DOHH2 (cell line): ENCODE data around the gene MOV10.

ENCODE experiments used
- H3F3A ChIP-seq: fragments of 200-600 bp; sonication (generic), shearing (Covaris generic); 2 replicates; pipeline ENCODE4 v1.6.0; 2016; ENCODE audit warnings: antibody characterized with exemption, mild to moderate bottlenecking; ENCODE audit not compliant: control insufficient read depth, insufficient read depth
- H3K27ac ChIP-seq: fragments of 200-600 bp; sonication (generic); 2 replicates; pipeline ENCODE4 v1.5.1; 2014; ENCODE audit warnings: low read depth, mild to moderate bottlenecking, low read length, moderate library complexity
- H3K27me3 ChIP-seq: fragments of 200-600 bp; sonication (generic); 2 replicates; pipeline ENCODE4 v1.6.1; 2014; ENCODE audit warnings: mild to moderate bottlenecking, low read length, mixed read lengths; ENCODE audit not compliant: control insufficient read depth
- H3K36me3 ChIP-seq: fragments of 200-600 bp; sonication (generic); 2 replicates; pipeline ENCODE4 v1.6.1; 2014; ENCODE audit warnings: mild to moderate bottlenecking, low read length, moderate library complexity, mixed read lengths; ENCODE audit not compliant: control insufficient read depth
- H3K4me1 ChIP-seq: fragments of 200-600 bp; sonication (generic); 2 replicates; pipeline ENCODE4 v1.6.1; 2014; ENCODE audit warnings: mild to moderate bottlenecking, low read length, mixed read lengths; ENCODE audit not compliant: control insufficient read depth
- H3K4me2 ChIP-seq: fragments of 200-600 bp; sonication (generic); 2 replicates; pipeline ENCODE4 v1.6.0; 2014; ENCODE audit warnings: mild to moderate bottlenecking, low read length, moderate library complexity
- H3K4me3 ChIP-seq: fragments of 200-600 bp; sonication (generic); 2 replicates; pipeline ENCODE4 v1.5.1; 2014; ENCODE audit warnings: mild to moderate bottlenecking, low read length, mixed read lengths
- H3K79me2 ChIP-seq: fragments of 200-600 bp; sonication (generic); 2 replicates; pipeline ENCODE4 v1.6.1; 2014; ENCODE audit warnings: mild to moderate bottlenecking, low read length, mixed read lengths; ENCODE audit not compliant: control insufficient read depth
- H3K9me2 ChIP-seq: fragments of 200-600 bp; sonication (generic); replicated peaks from 2 replicates; pipeline ENCODE4 v1.6.1; 2014; ENCODE audit warnings: mild to moderate bottlenecking, low read length, mixed read lengths; ENCODE audit not compliant: control insufficient read depth
- H3K9me3 ChIP-seq: fragments of 200-600 bp; sonication (generic); 2 replicates; pipeline ENCODE4 v1.6.1; 2014; ENCODE audit warnings: antibody characterized with exemption, low read length, mixed read lengths; ENCODE audit not compliant: control insufficient read depth, insufficient read depth
- H4K20me1 ChIP-seq: fragments of 200-600 bp; sonication (generic); 2 replicates; pipeline ENCODE4 v1.6.0; 2014; ENCODE audit warnings: low read depth, mild to moderate bottlenecking, antibody characterized with exemption, low read length, moderate library complexity; ENCODE audit not compliant: control insufficient read depth, insufficient read depth
- CTCF ChIP-seq: fragments of 200-600 bp; sonication (generic); IDR thresholded peaks from one replicate; pipeline ENCODE4 v1.5.1; 2014; ENCODE audit warnings: antibody characterized with exemption, mild to moderate bottlenecking, low read depth, low read length; ENCODE audit not compliant: poor library complexity, severe bottlenecking
- EZH2phosphoT487 ChIP-seq: fragments of 200-600 bp; sonication (generic); IDR thresholded peaks from 2 replicates; pipeline ENCODE4 v1.6.1; 2017; ENCODE audit warnings: borderline replicate concordance, mild to moderate bottlenecking, antibody characterized with exemption, low read length, moderate library complexity, mixed read lengths

Gene MOV10

GRCh38 chr1:112677501-112677900, 3.0 kb downstream of the MOV10 start:
- H4K20me1 ChIP-seq, result peaks cover 4% of the 10 kb centered on the region; the same call in 1 of the 2 replicates
- H3K36me3 ChIP-seq, result peaks cover under 1% of the 10 kb centered on the region; the same call in 1 of the 2 replicates
- H3K27me3 ChIP-seq, result peaks cover 11% of the 10 kb centered on the region
- H3K9me3 ChIP-seq, result no peaks in the 10 kb centered on the region
- peaks cover 17% of the 10 kb centered on the region for H3F3A ChIP-seq
- no peak overlapping the region for H3K27ac ChIP-seq
- no peaks in the 10 kb centered on the region for H3K79me2 ChIP-seq
- H3K4me1 ChIP-seq, result peaks cover 35% of the 10 kb centered on the region
- no peak overlapping the region for H3K4me2 ChIP-seq
- no peaks in the 10 kb centered on the region for H3K9me2 ChIP-seq
- no peak for TF ChIP-seq CTCF
- TF ChIP-seq EZH2phosphoT487, result no peak
- no peak overlapping the region for H3K4me3 ChIP-seq

- Histone ChIP-seq H3K79me2 (no peaks in the 10 kb centered on the region), H3K9me2 (no peaks in the 10 kb centered on the region), H3K4me3 (no peak overlapping the region), H4K20me1 (peaks cover 4% of the 10 kb centered on the region; the same call in 1 of the 2 replicates), H3K27me3 (peaks cover 11% of the 10 kb centered on the region), H3K9me3 (no peaks in the 10 kb centered on the region), H3K4me2 (no peak overlapping the region), H3K27ac (no peak overlapping the region), H3F3A (peaks cover 6% of the 10 kb centered on the region; the same call in 1 of the 2 replicates), H3K4me1 (peaks cover 27% of the 10 kb centered on the region), H3K36me3 (no peaks in the 10 kb centered on the region)
- no peak for TF ChIP-seq EZH2phosphoT487
- TF ChIP-seq CTCF, result no peak
Measured at GRCh38 chr1:112678605-112679004, 4.1 kb downstream of the MOV10 start.

- Histone ChIP-seq H3K27ac (no peak overlapping the region), H3K4me3 (no peak overlapping the region), H3K36me3 (no peaks in the 10 kb centered on the region), H3F3A (no peaks in the 10 kb centered on the region), H3K79me2 (no peaks in the 10 kb centered on the region), H3K9me2 (no peaks in the 10 kb centered on the region), H4K20me1 (no peaks in the 10 kb centered on the region), H3K9me3 (no peaks in the 10 kb centered on the region), H3K27me3 (no peaks in the 10 kb centered on the region), H3K4me2 (no peak overlapping the region), H3K4me1 (no peaks in the 10 kb centered on the region)
- TF ChIP-seq EZH2phosphoT487 (no peak), CTCF (no peak)
Measured at GRCh38 chr1:112685913-112686312, 11.5 kb downstream of the MOV10 start.
